HCT116 (cell line): ENCODE measurements around the gene PIGL. TPM values are rescaled to one million over a fixed set of nuclear protein-coding genes. Genes with fewer than 3 reads are reported as not detected.
"Not testable (repeated sequence)": the region's sequence is repeated elsewhere in the genome, so short reads cannot be mapped to it uniquely, and the experiment has no call there.

Experiments
- ATAC-seq: fragments of 200-7000 bp; cut with Tn5 transposase; 2 replicates; pipeline ENCODE4 v1.9.1; 2020; ENCODE audit warnings: mild to moderate bottlenecking, moderate library complexity
- BruUV-seq: library from RNA; stranded (reverse); fragments of 400-500 nt; replicated peaks from 2 replicates; lab custom pipeline; 2021; lab: Mats Ljungman, UMichigan
- CTCF ChIA-PET: fragments of 300-600 bp; sonication (Branson Sonifier 250); formaldehyde crosslinking; loops from one replicate; lab custom pipeline; 2021; ENCODE audit warnings: antibody characterized with exemption; lab: Charles Lee
- POLR2A ChIA-PET: fragments of 300-600, 350-600 bp; sonication (Branson Sonifier 250); formaldehyde crosslinking; loops from one replicate; lab custom pipeline; 2021; ENCODE audit warnings: antibody characterized with exemption; lab: Charles Lee
- RAD21 ChIA-PET, 2 experiments: fragments of 300-600 bp; sonication (Branson Sonifier 250); formaldehyde crosslinking; loops; one replicate each; lab custom pipeline; 2023; ENCODE audit warnings: low total read pairs in 2 of 2; ENCODE audit not compliant: uncharacterized antibody in 2 of 2, unreplicated experiment in 2 of 2, low non-redundant PET in 1 of 2; lab: Charles Lee
- DNase-seq: peaks from one replicate; pipeline ENCODE4 v3.0.0-alpha.2; 2010; ENCODE audit warnings: low read depth, low spot score
- H2AFZ ChIP-seq: fragments of 200-600 bp; shearing (Covaris generic), sonication (generic); 2 replicates; pipeline ENCODE4 v1.6.1; 2017; ENCODE audit warnings: low read depth, mixed run types, mixed read lengths, antibody characterized with exemption, low read length; ENCODE audit not compliant: poor library complexity, severe bottlenecking
- H3K27ac ChIP-seq: 2 replicates; pipeline ENCODE4 v1.5.1; 2012; ENCODE audit warnings: low read depth, low read length
- H3K27me3 ChIP-seq: fragments of 200-600 bp; sonication (generic); 2 replicates; pipeline ENCODE4 v1.6.1; 2016; ENCODE audit warnings: mixed run types, low read length, mixed read lengths; ENCODE audit not compliant: insufficient read depth
- H3K36me3 ChIP-seq, 2 experiments: fragments of 200-500 bp in 1 of 2; fragments of 200-600 bp in 1 of 2; sonication (Bioruptor generic) in 1 of 2; sonication (generic) in 1 of 2; 2 replicates each; pipeline versions ENCODE4 v1.5.1 to v1.6.1; 2014 to 2016; ENCODE audit warnings: low read length in 2 of 2, inconsistent platforms in 1 of 2, mixed read lengths in 1 of 2, mixed run types in 1 of 2; ENCODE audit not compliant: insufficient read depth in 2 of 2, control insufficient read depth in 1 of 2
- H3K4me1 ChIP-seq, 2 experiments: fragments of 200-600 bp in 1 of 2; sonication (generic) in 1 of 2; 2 replicates each; pipeline versions ENCODE4 v1.5.1 to v1.6.1; 2012 to 2017; ENCODE audit warnings: low read length in 2 of 2, inconsistent platforms in 1 of 2, mild to moderate bottlenecking in 1 of 2, mixed read lengths in 1 of 2, mixed run types in 1 of 2, moderate library complexity in 1 of 2; ENCODE audit not compliant: insufficient read depth in 2 of 2, control insufficient read depth in 1 of 2
- H3K4me2 ChIP-seq: fragments of 200-600 bp; sonication (generic); 2 replicates; pipeline ENCODE4 v1.6.1; 2017; ENCODE audit warnings: mixed run types, low read length, mixed read lengths
- H3K4me3 ChIP-seq, 2 experiments: fragments of 200-600 bp in 1 of 2; sonication (generic) in 1 of 2; replicated peaks in 1 of 2; 2 replicates each; pipeline ENCODE4 v1.5.1; 2011 to 2016; ENCODE audit warnings: low read length in 2 of 2, control low read depth in 1 of 2, low read depth in 1 of 2, mild to moderate bottlenecking in 1 of 2, mixed read lengths in 1 of 2, mixed run types in 1 of 2
- H3K79me2 ChIP-seq: fragments of 200-600 bp; sonication (generic); 2 replicates; pipeline ENCODE4 v1.6.1; 2017; ENCODE audit warnings: mild to moderate bottlenecking, mixed run types, low read length, moderate library complexity, mixed read lengths; ENCODE audit not compliant: insufficient read depth
- H3K9ac ChIP-seq: fragments of 200-600 bp; sonication (generic); 2 replicates; pipeline ENCODE4 v1.6.1; 2016; ENCODE audit warnings: low read length, mixed read lengths
- H3K9me2 ChIP-seq: fragments of 200-600 bp; sonication (generic), shearing (Covaris generic); 2 replicates; pipeline ENCODE4 v1.6.1; 2017; ENCODE audit warnings: mixed run types, mild to moderate bottlenecking, moderate library complexity; ENCODE audit not compliant: insufficient read depth
- H3K9me3 ChIP-seq, 2 experiments: fragments of 200-500 bp in 1 of 2; fragments of 200-600 bp in 1 of 2; sonication (Bioruptor generic) in 1 of 2; sonication (generic) in 1 of 2; 2 replicates each; pipeline ENCODE4 v1.6.1; 2014 to 2017; ENCODE audit warnings: low read length in 2 of 2, mixed read lengths in 2 of 2, inconsistent platforms in 1 of 2, low read depth in 1 of 2, mild to moderate bottlenecking in 1 of 2, mixed run types in 1 of 2, moderate library complexity in 1 of 2; ENCODE audit not compliant: control insufficient read depth in 1 of 2, insufficient read depth in 1 of 2
- H4K20me1 ChIP-seq: fragments of 200-600 bp; sonication (generic), shearing (Covaris generic); 2 replicates; pipeline ENCODE4 v1.6.1; 2017; ENCODE audit warnings: mixed run types, mild to moderate bottlenecking, moderate library complexity; ENCODE audit not compliant: insufficient read depth
- REST ChIP-seq: IDR thresholded peaks from 2 replicates; pipeline ENCODE4 v1.6.1; 2012; ENCODE audit warnings: low read depth
- ZFX ChIP-seq: fragments of 450-650 bp; IDR thresholded peaks from 2 replicates; pipeline ENCODE4 v1.6.1; 2017
- intact Hi-C: fragments of 100-400 bp; cut with micrococcal nuclease; formaldehyde crosslinking; loops from 2 replicates; pipeline ENCODE4 v1.10.0; 2022
- total RNA-seq: library from RNA; stranded (reverse); gene quantifications from one replicate; pipeline ENCODE4 v1.2.1, GENCODE V29; 2021; ENCODE audit not compliant: unreplicated experiment

The PIGL gene
- total RNA-seq, 1 experiment from 2014 or later = 36.8 TPM

GRCh38 chr17:16199093-16199492 is 17.9 kb upstream of the PIGL start:
- no peak overlapping the region for H3K27ac ChIP-seq
- H3K9me2 ChIP-seq = no peaks in the 10 kb centered on the region
- no peak overlapping the region for H3K9ac ChIP-seq
- RAD21 ChIA-PET = no interaction called here
- no peak overlapping the region for H3K4me2 ChIP-seq
- POLR2A ChIA-PET = interaction anchor here (0.7 kb wide), 1 partner anchor 9 kb away, joined by 4 read pairs; no protein-coding TSS in a partner anchor
- BruUV-seq = no TSS peak
- H4K20me1 ChIP-seq = 0 out of 2 replicates have a peak, but pooled peaks cover 5% of the 10 kb centered on the region
- TF ChIP-seq REST (no peak), ZFX (no peak)
- H3K27me3 ChIP-seq = no peaks in the 10 kb centered on the region
- no peak overlapping the region for H3K4me3 ChIP-seq
- no peaks in the 10 kb centered on the region for H3K9me3 ChIP-seq
- DNase-seq = no peak
- no peak overlapping the region for H2AFZ ChIP-seq
- no peak for ATAC-seq
- intact Hi-C loops = no loop called here
- peaks cover 0 to 3% of the 10 kb centered on the region in 2 experiments; a peak in 1 of 4 replicates for H3K36me3 ChIP-seq
- CTCF ChIA-PET = no interaction called here
- H3K79me2 ChIP-seq = peaks cover 83% of the 10 kb centered on the region
- peaks cover 0 to 7% of the 10 kb centered on the region in 2 experiments; a peak in 2 of 4 replicates for H3K4me1 ChIP-seq

GRCh38 chr17:16201693-16202131 is 15.3 kb upstream of the PIGL start:
- DNase-seq, RAD21 ChIA-PET, BruUV-seq, H3K27ac ChIP-seq, POLR2A ChIA-PET, H4K20me1 ChIP-seq, CTCF ChIA-PET, H3K9me2 ChIP-seq, H3K9ac ChIP-seq, H3K4me2 ChIP-seq, H3K36me3 ChIP-seq, H3K4me3 ChIP-seq, H3K9me3 ChIP-seq, ATAC-seq, intact Hi-C loops, H3K27me3 ChIP-seq, H2AFZ ChIP-seq: not testable (repeated sequence)
- Histone ChIP-seq H3K4me1 (peaks cover 8 to 14% of the 10 kb centered on the region in 2 experiments), H3K79me2 (peaks cover 92% of the 10 kb centered on the region)

GRCh38 chr17:16202554-16203500 is 14.2 kb upstream of the PIGL start:
- H3K9me3 ChIP-seq, intact Hi-C loops, BruUV-seq, H3K36me3 ChIP-seq, H3K27ac ChIP-seq, CTCF ChIA-PET, H3K27me3 ChIP-seq, RAD21 ChIA-PET, H3K4me3 ChIP-seq, DNase-seq, H3K9ac ChIP-seq, H4K20me1 ChIP-seq, H3K4me2 ChIP-seq, ATAC-seq, H2AFZ ChIP-seq, H3K9me2 ChIP-seq: not testable (repeated sequence)
- POLR2A ChIA-PET = interaction anchor here (1.0 kb wide), 1 partner anchor 12 kb away, joined by 3 read pairs; the partner anchor contains the start of gene NCOR1
- Histone ChIP-seq H3K4me1 (peaks cover 15 to 18% of the 10 kb centered on the region in 2 experiments), H3K79me2 (peaks cover 91% of the 10 kb centered on the region)
